ENCODE data around the gene KCNE3. TPM values are rescaled to one million over a fixed set of nuclear protein-coding genes. Genes with fewer than 3 reads are reported as not detected.

Gene KCNE3
- total and polyA plus RNA-seq, 9 of the 15 experiments (the other 6 are each of a cell fraction or from before 2014, with no cell fraction given): 1.6 to 8.7 (median 6.2) TPM

DNA sequence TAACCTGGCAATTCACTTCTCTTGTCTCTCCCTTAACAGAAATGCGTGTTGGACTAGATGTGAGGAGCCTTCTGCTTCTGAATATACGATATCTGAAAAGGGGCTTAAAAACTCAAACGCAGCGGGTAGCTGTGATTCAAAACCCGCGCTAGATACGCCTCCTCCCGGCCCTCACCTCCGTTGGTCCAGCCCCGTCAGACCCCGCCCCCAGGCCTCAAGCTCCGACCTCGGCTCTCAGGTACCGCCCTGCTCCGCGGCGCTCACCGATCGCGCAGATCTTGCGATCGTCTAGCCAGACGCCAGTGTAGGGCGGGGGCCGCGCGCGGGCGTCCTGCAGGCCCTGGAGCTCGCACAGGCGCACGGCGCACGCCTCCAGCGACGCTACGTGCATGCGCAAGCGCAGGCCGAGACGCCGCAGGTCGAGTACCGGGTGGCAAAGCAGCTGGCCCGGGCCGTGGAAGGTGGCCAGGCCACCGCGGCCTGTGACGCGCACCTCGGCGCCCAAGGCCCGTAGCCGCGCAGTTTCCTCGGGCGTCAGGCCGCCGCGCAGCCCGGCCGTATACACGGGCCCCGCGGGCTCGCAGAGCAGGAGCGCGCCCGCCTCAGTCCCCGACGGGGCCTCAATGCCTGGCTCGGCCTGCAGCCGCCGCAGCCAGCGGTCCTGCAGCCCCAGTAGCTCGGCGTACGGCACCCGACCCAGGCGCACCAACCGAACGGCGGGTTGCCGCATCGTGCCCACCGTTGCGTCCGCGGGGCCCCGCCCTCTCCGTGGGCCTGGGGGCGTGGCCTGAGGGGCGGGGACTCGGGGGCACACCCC lies 25.8 kb upstream of the KCNE3 start, which contains the start of gene LIPT2 (continued):
- TF ChIP-seq ZNF830 (CRISPR knock-in tag; IDR thresholded peaks at IDR 0.05): no peak
- TF ChIP-seq, protein P1, sequence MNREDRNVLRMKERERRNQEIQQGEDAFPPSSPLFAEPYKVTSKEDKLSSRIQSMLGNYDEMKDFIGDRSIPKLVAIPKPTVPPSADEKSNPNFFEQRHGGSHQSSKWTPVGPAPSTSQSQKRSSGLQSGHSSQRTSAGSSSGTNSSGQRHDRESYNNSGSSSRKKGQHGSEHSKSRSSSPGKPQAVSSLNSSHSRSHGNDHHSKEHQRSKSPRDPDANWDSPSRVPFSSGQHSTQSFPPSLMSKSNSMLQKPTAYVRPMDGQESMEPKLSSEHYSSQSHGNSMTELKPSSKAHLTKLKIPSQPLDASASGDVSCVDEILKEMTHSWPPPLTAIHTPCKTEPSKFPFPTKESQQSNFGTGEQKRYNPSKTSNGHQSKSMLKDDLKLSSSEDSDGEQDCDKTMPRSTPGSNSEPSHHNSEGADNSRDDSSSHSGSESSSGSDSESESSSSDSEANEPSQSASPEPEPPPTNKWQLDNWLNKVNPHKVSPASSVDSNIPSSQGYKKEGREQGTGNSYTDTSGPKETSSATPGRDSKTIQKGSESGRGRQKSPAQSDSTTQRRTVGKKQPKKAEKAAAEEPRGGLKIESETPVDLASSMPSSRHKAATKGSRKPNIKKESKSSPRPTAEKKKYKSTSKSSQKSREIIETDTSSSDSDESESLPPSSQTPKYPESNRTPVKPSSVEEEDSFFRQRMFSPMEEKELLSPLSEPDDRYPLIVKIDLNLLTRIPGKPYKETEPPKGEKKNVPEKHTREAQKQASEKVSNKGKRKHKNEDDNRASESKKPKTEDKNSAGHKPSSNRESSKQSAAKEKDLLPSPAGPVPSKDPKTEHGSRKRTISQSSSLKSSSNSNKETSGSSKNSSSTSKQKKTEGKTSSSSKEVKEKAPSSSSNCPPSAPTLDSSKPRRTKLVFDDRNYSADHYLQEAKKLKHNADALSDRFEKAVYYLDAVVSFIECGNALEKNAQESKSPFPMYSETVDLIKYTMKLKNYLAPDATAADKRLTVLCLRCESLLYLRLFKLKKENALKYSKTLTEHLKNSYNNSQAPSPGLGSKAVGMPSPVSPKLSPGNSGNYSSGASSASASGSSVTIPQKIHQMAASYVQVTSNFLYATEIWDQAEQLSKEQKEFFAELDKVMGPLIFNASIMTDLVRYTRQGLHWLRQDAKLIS (CRISPR knock-in tag; IDR thresholded peaks at IDR 0.05): peak; percentile 56
- TF ChIP-seq STAT5B (CRISPR knock-in tag; IDR thresholded peaks at IDR 0.05): no peak
- TF ChIP-seq ZNF778 (CRISPR knock-in tag; IDR thresholded peaks at IDR 0.05): no peak
- TF ChIP-seq CREM (IDR thresholded peaks at IDR 0.05; ENCODE audit: low read depth): peak; percentile 92
- no peak for TF ChIP-seq ZNF57 (CRISPR knock-in tag; IDR thresholded peaks at IDR 0.05)
- TF ChIP-seq ESRRB (CRISPR knock-in tag; IDR thresholded peaks at IDR 0.05; ENCODE audit: borderline replicate concordance): no peak
- TF ChIP-seq UBTF (IDR thresholded peaks at IDR 0.05; ENCODE audit: borderline replicate concordance in 1 of 2, low read depth in 2 of 2, low read length in 2 of 2): no peak; a peak in 1 of 4 replicates
- TF ChIP-seq ZFX (CRISPR knock-in tag; IDR thresholded peaks at IDR 0.05): peak; percentile 99
- no peak for TF ChIP-seq BACH1 (tag; IDR thresholded peaks at IDR 0.05)
- TF ChIP-seq ZNF124 (CRISPR knock-in tag; IDR thresholded peaks at IDR 0.05): no peak
